HFFc6 (cell line): ENCODE results near the gene YDJC. TPM values are rescaled to one million over a fixed set of nuclear protein-coding genes. Genes with fewer than 3 reads are reported as not detected.

ENCODE experiments used
- DNase-seq: peaks from one replicate; pipeline ENCODE4 v3.0.0-alpha.2; 2018
- H3K27ac Mint-ChIP-seq: 2 replicates; pipeline ENCODE4 v1.8.0; 2020; ENCODE audit warnings: mild to moderate bottlenecking, mixed read lengths
- H3K27me3 Mint-ChIP-seq: 2 replicates; pipeline ENCODE4 v1.8.0; 2021; ENCODE audit warnings: mild to moderate bottlenecking, moderate library complexity, mixed read lengths; ENCODE audit not compliant: insufficient read depth
- H3K36me3 Mint-ChIP-seq: 2 replicates; pipeline ENCODE4 v1.8.0; 2021; ENCODE audit warnings: low read depth, mixed read lengths
- H3K4me1 Mint-ChIP-seq: 2 replicates; pipeline ENCODE4 v1.8.0; 2020; ENCODE audit warnings: low read depth, mixed read lengths
- H3K4me3 Mint-ChIP-seq: 2 replicates; pipeline ENCODE4 v1.8.0; 2020; ENCODE audit warnings: mild to moderate bottlenecking, moderate library complexity, mixed read lengths
- H3K9me3 Mint-ChIP-seq: 2 replicates; pipeline ENCODE4 v1.8.0; 2020; ENCODE audit warnings: mild to moderate bottlenecking, mixed read lengths
- CTCF ChIP-seq: fragments of 200-600 bp; sonication (generic); IDR thresholded peaks from 2 replicates; pipeline ENCODE4 v1.5.0; 2021; ENCODE audit warnings: antibody characterized with exemption, mild to moderate bottlenecking
- total RNA-seq, 6 experiments: library from RNA; stranded (reverse); fragmentation: NEBNext Ultra II Directional; extraction: Animal tissue kit (Norgen Biotek cat#: 25700); gene quantifications; 2 replicates in 1 of 6; 3 replicates in 5 of 6; pipeline ENCODE4 v1.2.3, GENCODE V29; 2021

Gene YDJC
- total RNA-seq, 6 experiments from 2014 or later, result 18.6 to 29.5 (median 20.0) TPM

GRCh38 chr22:21635771-21636510 is 6.1 kb upstream of the YDJC start:
- no peak overlapping the region for H3K27ac Mint-ChIP-seq
- peaks cover 1% of the 10 kb centered on the region; the same call in 1 of the 2 replicates for H3K27me3 Mint-ChIP-seq
- peaks cover 4% of the 10 kb centered on the region for H3K4me1 Mint-ChIP-seq
- DNase-seq, result no peak
- H3K36me3 Mint-ChIP-seq, result no peaks in the 10 kb centered on the region
- no peaks in the 10 kb centered on the region for H3K9me3 Mint-ChIP-seq
- no peak overlapping the region for H3K4me3 Mint-ChIP-seq
- TF ChIP-seq CTCF, result no peak

- TF ChIP-seq CTCF, result no peak
- no peak for DNase-seq
- H3K27ac Mint-ChIP-seq, result no peak overlapping the region
- peaks cover 1% of the 10 kb centered on the region; the same call in 1 of the 2 replicates for H3K27me3 Mint-ChIP-seq
- no peak overlapping the region for H3K4me3 Mint-ChIP-seq
- no peaks in the 10 kb centered on the region for H3K36me3 Mint-ChIP-seq
- H3K9me3 Mint-ChIP-seq, result no peaks in the 10 kb centered on the region
- no peaks in the 10 kb centered on the region for H3K4me1 Mint-ChIP-seq
Measured at GRCh38 chr22:21634844-21635243, 5.0 kb upstream of the YDJC start.

- no peak for DNase-seq
- no peak overlapping the region for H3K27ac Mint-ChIP-seq
- H3K4me3 Mint-ChIP-seq, result no peak overlapping the region
- H3K27me3 Mint-ChIP-seq, result peaks cover 1% of the 10 kb centered on the region; the same call in 1 of the 2 replicates
- no peaks in the 10 kb centered on the region for H3K9me3 Mint-ChIP-seq
- no peak for TF ChIP-seq CTCF
- H3K4me1 Mint-ChIP-seq, result no peaks in the 10 kb centered on the region
- H3K36me3 Mint-ChIP-seq, result no peaks in the 10 kb centered on the region
Measured at GRCh38 chr22:21634081-21634480, 4.3 kb upstream of the YDJC start.

- DNase-seq, result no peak
Measured at GRCh38 chr22:21633481-21633880, 3.7 kb upstream of the YDJC start.

GRCh38 chr22:21632931-21633330 is 3.1 kb upstream of the YDJC start:
- H3K9me3 Mint-ChIP-seq, result no peaks in the 10 kb centered on the region
- H3K27me3 Mint-ChIP-seq, result peaks cover 1% of the 10 kb centered on the region; the same call in 1 of the 2 replicates
- DNase-seq, result no peak
- no peak for TF ChIP-seq CTCF
- H3K36me3 Mint-ChIP-seq, result peaks cover 6% of the 10 kb centered on the region
- peaks cover 5% of the 10 kb centered on the region for H3K4me1 Mint-ChIP-seq
- no peak overlapping the region for H3K27ac Mint-ChIP-seq
- H3K4me3 Mint-ChIP-seq, result no peak overlapping the region

More at GRCh38 chr22:21633481-21633880, 3.7 kb upstream of the YDJC start:
- TF ChIP-seq CTCF, result no peak
- H3K36me3 Mint-ChIP-seq, result peaks cover under 1% of the 10 kb centered on the region; the same call in 1 of the 2 replicates
- peaks cover 1% of the 10 kb centered on the region; the same call in 1 of the 2 replicates for H3K27me3 Mint-ChIP-seq
- H3K4me3 Mint-ChIP-seq, result no peak overlapping the region
- H3K9me3 Mint-ChIP-seq, result no peaks in the 10 kb centered on the region
- H3K4me1 Mint-ChIP-seq, result no peaks in the 10 kb centered on the region
- no peak overlapping the region for H3K27ac Mint-ChIP-seq
